ENCODE data around the gene C16orf87. TPM values are rescaled to one million over a fixed set of nuclear protein-coding genes. Genes with fewer than 3 reads are reported as not detected.
"Not testable (repeated sequence)": the region's sequence is repeated elsewhere in the genome, so short reads cannot be mapped to it uniquely, and the experiment has no call there.

Gene C16orf87, protein sequence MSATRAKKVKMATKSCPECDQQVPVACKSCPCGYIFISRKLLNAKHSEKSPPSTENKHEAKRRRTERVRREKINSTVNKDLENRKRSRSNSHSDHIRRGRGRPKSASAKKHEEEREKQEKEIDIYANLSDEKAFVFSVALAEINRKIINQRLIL
- 7.7 and 9.8 TPM in 2 replicates for total RNA-seq

DNA sequence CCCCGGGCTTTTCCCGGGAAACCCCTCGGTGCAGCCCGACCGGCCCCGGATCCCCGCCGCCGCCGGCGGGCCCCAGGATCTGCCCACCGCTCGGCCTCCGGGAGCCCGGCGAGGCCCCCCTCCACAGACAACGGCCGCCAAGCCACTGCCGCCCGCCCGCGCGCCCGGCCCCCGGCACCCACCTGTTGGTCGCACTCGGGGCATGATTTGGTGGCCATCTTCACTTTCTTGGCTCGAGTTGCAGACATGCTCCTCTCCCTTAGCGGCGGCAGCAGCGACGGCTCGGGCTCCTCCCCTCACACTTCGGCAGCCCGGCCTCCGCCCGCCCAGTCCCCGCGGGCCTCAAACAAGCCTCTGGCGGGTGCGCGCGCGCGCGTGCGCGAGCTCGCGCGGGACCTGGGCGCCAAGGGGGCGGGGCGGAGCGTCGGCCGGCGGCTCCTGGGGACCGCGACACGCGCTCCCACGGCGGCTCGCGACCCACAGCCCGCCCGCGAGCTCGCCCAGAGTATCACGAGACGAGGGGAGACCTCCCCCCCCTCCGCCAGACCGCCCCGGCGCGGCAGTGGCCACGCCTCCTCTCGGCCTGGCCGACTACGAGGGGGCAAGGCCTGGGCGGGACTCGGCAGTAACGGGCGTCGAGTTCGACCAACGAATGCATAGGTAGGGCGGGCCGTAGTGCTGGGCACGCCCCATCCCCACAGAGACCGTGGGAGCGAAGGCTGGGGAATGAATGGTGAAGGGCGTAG is at the start of gene C16orf87:
Gene C16orf87, minus strand, starts transcription at position 279 of the 746 bp plus-strand sequence. Its CDS starts 31 bp downstream, at position 248.
- peak within 1 kb of the TSS; percentile 76 for H2AFZ ChIP-seq (ENCODE audit: low read length)
- peak; percentile 99 for DNase-seq (ENCODE audit: insufficient read length, low spot score, missing footprints)
- H3K4me2 ChIP-seq (ENCODE audit: insufficient read depth, low read length) = peak within 1 kb of the TSS; percentile 79
- TF ChIP-seq, protein P1, sequence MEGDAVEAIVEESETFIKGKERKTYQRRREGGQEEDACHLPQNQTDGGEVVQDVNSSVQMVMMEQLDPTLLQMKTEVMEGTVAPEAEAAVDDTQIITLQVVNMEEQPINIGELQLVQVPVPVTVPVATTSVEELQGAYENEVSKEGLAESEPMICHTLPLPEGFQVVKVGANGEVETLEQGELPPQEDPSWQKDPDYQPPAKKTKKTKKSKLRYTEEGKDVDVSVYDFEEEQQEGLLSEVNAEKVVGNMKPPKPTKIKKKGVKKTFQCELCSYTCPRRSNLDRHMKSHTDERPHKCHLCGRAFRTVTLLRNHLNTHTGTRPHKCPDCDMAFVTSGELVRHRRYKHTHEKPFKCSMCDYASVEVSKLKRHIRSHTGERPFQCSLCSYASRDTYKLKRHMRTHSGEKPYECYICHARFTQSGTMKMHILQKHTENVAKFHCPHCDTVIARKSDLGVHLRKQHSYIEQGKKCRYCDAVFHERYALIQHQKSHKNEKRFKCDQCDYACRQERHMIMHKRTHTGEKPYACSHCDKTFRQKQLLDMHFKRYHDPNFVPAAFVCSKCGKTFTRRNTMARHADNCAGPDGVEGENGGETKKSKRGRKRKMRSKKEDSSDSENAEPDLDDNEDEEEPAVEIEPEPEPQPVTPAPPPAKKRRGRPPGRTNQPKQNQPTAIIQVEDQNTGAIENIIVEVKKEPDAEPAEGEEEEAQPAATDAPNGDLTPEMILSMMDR (IDR thresholded peaks at IDR 0.05; ENCODE audit: extremely low read depth, low read depth, low read length) = no peak
- no peaks in the 10 kb centered on the region for H3K9me3 ChIP-seq (ENCODE audit: low read depth, low read length)
- peak within 1 kb of the TSS; percentile 86 for H3K27ac ChIP-seq (ENCODE audit: low read depth, low read length)
- H3K4me1 ChIP-seq (ENCODE audit: insufficient read depth, low read length) = peaks cover 15% of the 10 kb centered on the region
- no peaks in the 10 kb centered on the region for H4K20me1 ChIP-seq (ENCODE audit: insufficient read depth, low read length)
- H3K27me3 ChIP-seq (ENCODE audit: insufficient read depth, low read length) = peaks cover 12% of the 10 kb centered on the region
- peak within 1 kb of the TSS; percentile 89 for H3K4me3 ChIP-seq (ENCODE audit: insufficient read depth, low read length)
- H3K36me3 ChIP-seq (ENCODE audit: insufficient read depth, low read length) = no peaks in the 10 kb centered on the region
- peaks cover 42% of the 10 kb centered on the region for H3K79me2 ChIP-seq (ENCODE audit: insufficient read depth, low read length)

DNA sequence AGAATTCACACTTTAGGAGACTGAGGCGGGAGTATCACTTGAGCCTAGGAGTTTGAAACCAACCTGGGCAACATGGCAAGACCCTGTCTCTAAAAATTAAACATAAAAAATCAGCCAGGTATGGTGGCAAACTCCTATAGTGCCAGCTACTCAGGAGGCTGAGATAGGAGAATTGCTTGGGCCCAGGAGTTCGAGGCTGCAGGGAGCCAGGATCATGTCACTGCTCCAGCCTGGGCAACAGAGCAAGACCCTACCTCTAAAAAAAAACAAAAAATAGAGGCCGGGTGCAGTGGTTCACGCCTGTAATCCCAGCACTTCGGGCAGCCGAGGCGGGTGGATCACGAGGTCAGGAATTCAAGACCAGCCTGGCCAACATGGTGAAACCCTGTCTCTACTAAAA is 44.3 kb upstream of the C16orf87 start:
- no peak overlapping the region for H3K4me3 ChIP-seq (ENCODE audit: insufficient read depth, low read length)
- no peaks in the 10 kb centered on the region for H3K9me3 ChIP-seq (ENCODE audit: low read depth, low read length)
- H4K20me1 ChIP-seq (ENCODE audit: insufficient read depth, low read length) = no peaks in the 10 kb centered on the region
- H3K4me2 ChIP-seq (ENCODE audit: insufficient read depth, low read length) = no peak overlapping the region
- no peak overlapping the region for H2AFZ ChIP-seq (ENCODE audit: low read length)
- TF ChIP-seq, protein P1 (IDR thresholded peaks at IDR 0.05; ENCODE audit: extremely low read depth, low read depth, low read length) = no peak
- no peak overlapping the region for H3K27ac ChIP-seq (ENCODE audit: low read depth, low read length)
- peaks cover 5% of the 10 kb centered on the region for H3K27me3 ChIP-seq (ENCODE audit: insufficient read depth, low read length)
- DNase-seq (ENCODE audit: insufficient read length, low spot score, missing footprints) = no peak
- H3K79me2 ChIP-seq (ENCODE audit: insufficient read depth, low read length) = no peaks in the 10 kb centered on the region
- H3K4me1 ChIP-seq (ENCODE audit: insufficient read depth, low read length) = no peaks in the 10 kb centered on the region
- no peaks in the 10 kb centered on the region for H3K36me3 ChIP-seq (ENCODE audit: insufficient read depth, low read length)

GRCh38 chr16:46873201-46873600 is 42.2 kb upstream of the C16orf87 start:
- Histone ChIP-seq H2AFZ (ENCODE audit: low read length) (no peak overlapping the region), H3K4me1 (ENCODE audit: insufficient read depth, low read length) (no peaks in the 10 kb centered on the region), H3K4me3 (ENCODE audit: insufficient read depth, low read length) (no peak overlapping the region), H3K9me3 (ENCODE audit: low read depth, low read length) (no peaks in the 10 kb centered on the region), H3K4me2 (ENCODE audit: insufficient read depth, low read length) (no peak overlapping the region), H3K79me2 (ENCODE audit: insufficient read depth, low read length) (no peaks in the 10 kb centered on the region), H3K27ac (ENCODE audit: low read depth, low read length) (no peak overlapping the region), H3K27me3 (ENCODE audit: insufficient read depth, low read length) (no peaks in the 10 kb centered on the region), H4K20me1 (ENCODE audit: insufficient read depth, low read length) (no peaks in the 10 kb centered on the region), H3K36me3 (ENCODE audit: insufficient read depth, low read length) (no peaks in the 10 kb centered on the region)
- TF ChIP-seq, protein P1 (IDR thresholded peaks at IDR 0.05; ENCODE audit: extremely low read depth, low read depth, low read length) = no peak
- no peak for DNase-seq (ENCODE audit: insufficient read length, low spot score, missing footprints)

DNA sequence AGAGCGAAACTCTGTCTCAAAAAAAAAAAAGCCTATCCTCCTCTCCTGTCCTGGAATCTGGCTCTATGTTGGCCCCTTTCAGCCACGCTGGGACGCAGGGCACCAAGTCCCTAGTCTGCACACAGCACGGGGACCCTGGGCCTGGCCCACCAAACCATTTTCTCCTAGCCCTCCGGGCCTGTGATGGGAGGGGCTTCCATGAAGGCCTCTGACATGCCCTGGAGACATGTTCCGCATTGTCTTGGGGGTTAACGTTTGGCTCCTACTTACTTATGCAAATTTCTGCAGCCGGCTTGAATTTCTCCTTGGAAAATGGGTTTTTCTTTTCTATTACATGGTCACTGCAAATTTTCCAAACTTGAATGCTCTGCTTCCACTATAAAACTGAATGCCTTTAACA is 40.6 kb upstream of the C16orf87 start:
- H3K9me3 ChIP-seq (ENCODE audit: low read depth, low read length) = no peaks in the 10 kb centered on the region
- H3K4me1 ChIP-seq (ENCODE audit: insufficient read depth, low read length) = no peaks in the 10 kb centered on the region
- H2AFZ ChIP-seq (ENCODE audit: low read length) = no peak overlapping the region
- H4K20me1 ChIP-seq (ENCODE audit: insufficient read depth, low read length) = no peaks in the 10 kb centered on the region
- H3K27me3 ChIP-seq (ENCODE audit: insufficient read depth, low read length) = no peaks in the 10 kb centered on the region
- no peak for DNase-seq (ENCODE audit: insufficient read length, low spot score, missing footprints)
- no peak overlapping the region for H3K4me3 ChIP-seq (ENCODE audit: insufficient read depth, low read length)
- H3K27ac ChIP-seq (ENCODE audit: low read depth, low read length) = no peak overlapping the region
- TF ChIP-seq, protein P1 (IDR thresholded peaks at IDR 0.05; ENCODE audit: extremely low read depth, low read depth, low read length) = no peak
- no peaks in the 10 kb centered on the region for H3K36me3 ChIP-seq (ENCODE audit: insufficient read depth, low read length)
- no peaks in the 10 kb centered on the region for H3K79me2 ChIP-seq (ENCODE audit: insufficient read depth, low read length)
- H3K4me2 ChIP-seq (ENCODE audit: insufficient read depth, low read length) = no peak overlapping the region

DNA sequence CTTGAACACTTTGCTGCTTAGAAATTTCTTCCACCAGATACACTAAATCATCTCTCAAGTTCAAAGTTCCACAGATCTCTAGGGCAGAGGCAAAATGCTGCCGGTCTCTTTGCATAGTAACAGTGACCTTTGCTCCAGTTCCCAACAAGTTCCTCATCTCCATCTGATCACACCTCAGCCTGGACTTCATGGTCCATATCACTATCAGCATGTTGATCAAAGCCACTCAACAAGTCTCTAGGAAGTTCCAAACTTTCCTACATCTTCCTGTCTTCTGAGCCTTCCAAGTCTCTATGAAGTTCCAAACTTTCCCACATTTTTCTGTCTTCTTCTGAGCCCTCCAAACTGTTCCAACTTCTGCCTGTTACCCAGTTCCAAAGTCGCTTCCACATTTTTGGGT is 37.9 kb upstream of the C16orf87 start:
- H3K4me3 ChIP-seq (ENCODE audit: insufficient read depth, low read length); H3K36me3 ChIP-seq (ENCODE audit: insufficient read depth, low read length); H3K27ac ChIP-seq (ENCODE audit: low read depth, low read length); H2AFZ ChIP-seq (ENCODE audit: low read length); H3K9me3 ChIP-seq (ENCODE audit: low read depth, low read length); H3K27me3 ChIP-seq (ENCODE audit: insufficient read depth, low read length); DNase-seq (ENCODE audit: insufficient read length, low spot score, missing footprints); H3K79me2 ChIP-seq (ENCODE audit: insufficient read depth, low read length); H4K20me1 ChIP-seq (ENCODE audit: insufficient read depth, low read length); H3K4me2 ChIP-seq (ENCODE audit: insufficient read depth, low read length); H3K4me1 ChIP-seq (ENCODE audit: insufficient read depth, low read length): not testable (repeated sequence)

- DNase-seq (ENCODE audit: insufficient read length, low spot score, missing footprints); H3K27me3 ChIP-seq (ENCODE audit: insufficient read depth, low read length); H3K79me2 ChIP-seq (ENCODE audit: insufficient read depth, low read length); H3K36me3 ChIP-seq (ENCODE audit: insufficient read depth, low read length); H3K9me3 ChIP-seq (ENCODE audit: low read depth, low read length); H3K4me3 ChIP-seq (ENCODE audit: insufficient read depth, low read length); H3K4me2 ChIP-seq (ENCODE audit: insufficient read depth, low read length); H4K20me1 ChIP-seq (ENCODE audit: insufficient read depth, low read length); H2AFZ ChIP-seq (ENCODE audit: low read length); H3K4me1 ChIP-seq (ENCODE audit: insufficient read depth, low read length); H3K27ac ChIP-seq (ENCODE audit: low read depth, low read length): not testable (repeated sequence)
These were observed 36.5 kb upstream of the C16orf87 start for GRCh38 chr16:46867486-46867885.
